Endothelial cell of umbilical vein (primary cell): Measurements from ENCODE around the gene NIN. TPM values are rescaled to one million over a fixed set of nuclear protein-coding genes. Genes with fewer than 3 reads are reported as not detected.

Experiments used
- BruUV-seq: library from RNA; stranded (reverse); fragments of 400-500 nt; replicated peaks from 2 replicates; lab custom pipeline; 2021; lab: Mats Ljungman, UMichigan
- CTCF ChIA-PET: fragments of 300-600, 350-600 bp; sonication (Branson Sonifier 250); formaldehyde crosslinking; loops from one replicate; lab custom pipeline; 2021; ENCODE audit warnings: antibody characterized with exemption, inconsistent platforms; lab: Charles Lee
- POLR2A ChIA-PET: fragments of 300-600, 350-600 bp; sonication (Branson Sonifier 250); formaldehyde crosslinking; loops from one replicate; lab custom pipeline; 2021; ENCODE audit warnings: antibody characterized with exemption, inconsistent platforms; lab: Charles Lee
- DNase-seq: peaks from one replicate; pipeline ENCODE4 v3.0.0-alpha.2; 2011; ENCODE audit warnings: low read depth, low spot score
- FAIRE-seq: peaks from 2 replicates; lab custom pipeline; 2011; peaks lifted over from hg19 to GRCh38; lab: Jason Lieb, UNC
- H2AFZ ChIP-seq: 2 replicates; pipeline ENCODE4 v1.6.0; 2012; ENCODE audit warnings: low read depth, low read length, control low read depth, inconsistent platforms
- H3K27ac ChIP-seq: 2 replicates; pipeline ENCODE4 v1.5.1; 2011; ENCODE audit warnings: low read depth, mild to moderate bottlenecking, control low read depth, low read length, moderate library complexity; ENCODE audit not compliant: insufficient read depth
- H3K27me3 ChIP-seq, 2 experiments: 2 replicates each; pipeline versions ENCODE4 v1.6.0 to v1.6.1; 2011; ENCODE audit warnings: low read length in 2 of 2, mixed read lengths in 1 of 2; ENCODE audit not compliant: control insufficient read depth in 2 of 2, insufficient read depth in 2 of 2
- H3K36me3 ChIP-seq, 2 experiments: 2 replicates in 1 of 2; 3 replicates in 1 of 2; pipeline ENCODE4 v1.5.1; 2011; ENCODE audit warnings: low read length in 2 of 2, mild to moderate bottlenecking in 1 of 2, moderate library complexity in 1 of 2; ENCODE audit not compliant: control insufficient read depth in 2 of 2, insufficient read depth in 2 of 2; ENCODE audit errors: extremely low read depth in 1 of 2
- H3K4me1 ChIP-seq: 3 replicates; pipeline ENCODE4 v1.5.1; 2011; ENCODE audit warnings: mild to moderate bottlenecking, low read length; ENCODE audit not compliant: control insufficient read depth, insufficient read depth; ENCODE audit errors: extremely low read depth
- H3K4me2 ChIP-seq: 2 replicates; pipeline ENCODE4 v1.6.1; 2011; ENCODE audit warnings: low read length, control low read depth, mixed read lengths; ENCODE audit not compliant: insufficient read depth
- H3K4me3 ChIP-seq, 3 experiments: fragments of 200-600 bp in 1 of 3; sonication (generic), shearing (Covaris generic) in 1 of 3; replicated peaks in 1 of 3; 2 replicates each; pipeline ENCODE4 v1.5.1; 2011 to 2016; ENCODE audit warnings: control low read depth in 3 of 3, low read length in 3 of 3, mild to moderate bottlenecking in 2 of 3, inconsistent platforms in 1 of 3, low read depth in 1 of 3, moderate library complexity in 1 of 3; ENCODE audit not compliant: insufficient read depth in 1 of 3
- H3K79me2 ChIP-seq: 2 replicates; pipeline ENCODE4 v1.6.0; 2012; ENCODE audit warnings: low read length, inconsistent platforms; ENCODE audit not compliant: control insufficient read depth, insufficient read depth
- H3K9ac ChIP-seq: replicated peaks from 2 replicates; pipeline ENCODE3; 2011; ENCODE audit warnings: low read length, control low read depth; ENCODE audit not compliant: insufficient read depth; ENCODE audit errors: extremely low read depth
- H3K9me1 ChIP-seq: replicated peaks from 3 replicates; pipeline ENCODE4 v1.6.0; 2011; ENCODE audit warnings: mild to moderate bottlenecking, low read length; ENCODE audit not compliant: control insufficient read depth, insufficient read depth; ENCODE audit errors: extremely low read depth
- H3K9me3 ChIP-seq: replicated peaks from 2 replicates; pipeline ENCODE4 v1.5.1; 2012; ENCODE audit warnings: low read length, inconsistent platforms; ENCODE audit not compliant: control insufficient read depth, insufficient read depth
- H4K20me1 ChIP-seq: replicated peaks from 2 replicates; pipeline ENCODE3; 2011; ENCODE audit warnings: mild to moderate bottlenecking, low read length; ENCODE audit not compliant: control insufficient read depth, insufficient read depth; ENCODE audit errors: extremely low read depth
- CTCF ChIP-seq, 2 donors: IDR thresholded peaks; 1 replicate in 1 of 2; 2 replicates in 1 of 2; pipeline ENCODE4 v1.5.1; 2011; ENCODE audit warnings: low read length in 2 of 2, mild to moderate bottlenecking in 2 of 2, moderate library complexity in 2 of 2, control low read depth in 1 of 2, inconsistent platforms in 1 of 2, low read depth in 1 of 2; ENCODE audit not compliant: insufficient read depth in 1 of 2; ENCODE audit errors: extremely low read depth in 1 of 2
- GATA2 ChIP-seq: IDR thresholded peaks from 2 replicates; pipeline ENCODE4 v1.7.0; 2011; ENCODE audit warnings: low read depth, mild to moderate bottlenecking, moderate library complexity, mixed read lengths, low read length; ENCODE audit not compliant: insufficient read length, insufficient read depth
- MYC ChIP-seq: IDR thresholded peaks from one replicate; pipeline ENCODE4 v1.6.1; 2011; ENCODE audit warnings: mild to moderate bottlenecking, low read depth, low read length
- POLR2A ChIP-seq: IDR thresholded peaks from 2 replicates; pipeline ENCODE4 v1.6.1; 2012; ENCODE audit warnings: low read depth, mild to moderate bottlenecking, control low read depth, low read length
- dilution Hi-C: fragments of 300-500 bp; cut with MboI; formaldehyde crosslinking; loops from one replicate; pipeline ENCODE4 v1.15.0; 2019; ENCODE audit warnings: low sequenced_read_pairs; ENCODE audit not compliant: extremely low pct_ligation_motif_present
- intact Hi-C: fragments of 100-400 bp; cut with micrococcal nuclease; formaldehyde crosslinking; loops from one replicate; pipeline ENCODE4 v1.10.0; 2022
- polyA plus RNA-seq, 4 experiments: library from polyadenylated mRNA; depleted of rRNA in 3 of 4; stranded (reverse) in 3 of 4; unstranded in 1 of 4; fragments of >200 nt; gene quantifications; 2 replicates each; pipeline versions ENCODE4 v1.2.1 to v1.2.3, GENCODE V29; 2011 to 2012; ENCODE audit warnings: missing spikeins in 1 of 4
- total RNA-seq: library from RNA; stranded (reverse); gene quantifications from 2 replicates; pipeline ENCODE4 v1.2.3, GENCODE V29; 2021

The NIN gene
- total and polyA plus RNA-seq, 2 donors (not counting 3 experiments of a cell fraction or from before 2014, with no cell fraction given): 7.1 to 76.3 TPM

- no peak for TF ChIP-seq GATA2
- TF ChIP-seq MYC: no peak
- TF ChIP-seq CTCF (IDR thresholded peaks at IDR 0.05; ENCODE audit: extremely low read depth in 1 of 2, insufficient read depth in 1 of 2, low read depth in 1 of 2, low read length in 2 of 2): no peak
- TF ChIP-seq POLR2A: no peak
- Histone ChIP-seq H2AFZ (no peak overlapping the region), H3K36me3 (peaks cover 5 to 33% of the 10 kb centered on the region in 2 experiments), H3K4me3 (no peak overlapping the region), H3K9ac (no peak overlapping the region), H3K4me2 (no peak overlapping the region), H3K4me1 (no peaks in the 10 kb centered on the region), H3K9me3 (no peaks in the 10 kb centered on the region), H3K9me1 (no peaks in the 10 kb centered on the region), H3K27ac (no peak overlapping the region), H3K79me2 (no peaks in the 10 kb centered on the region), H3K27me3 (no peaks in the 10 kb centered on the region), H4K20me1 (no peaks in the 10 kb centered on the region)
- intact Hi-C loops: no loop called here
- BruUV-seq: no TSS peak
- FAIRE-seq (no peak), DNase-seq (no peak)
- dilution Hi-C loops: no loop called here
- ChIA-PET CTCF (interaction anchor here (3.9 kb wide), 1 partner anchor 135 kb away, joined by 20 read pairs; no protein-coding TSS in a partner anchor), POLR2A (no interaction called here)
Observed at GRCh38 chr14:50725761-50726160, 105.2 kb downstream of the NIN start.
